RWPE2 (cell line): ENCODE results near the gene ARID4B.

Experiments used
- ATAC-seq: fragments of 200-7000 bp; cut with Tn5 transposase; 3 replicates; pipeline ENCODE4 v1.9.1; 2021; ENCODE audit warnings: low read depth
- DNase-seq: peaks from one replicate; pipeline ENCODE4 v3.0.0-alpha.2; 2020; ENCODE audit warnings: low spot score
- H3K27ac ChIP-seq: fragments of 450-650 bp; 2 replicates; pipeline ENCODE4 v1.5.1; 2017; ENCODE audit warnings: mild to moderate bottlenecking; ENCODE audit not compliant: poor library complexity, severe bottlenecking
- H3K27me3 ChIP-seq: fragments of 250-450 bp; sonication (Bioruptor Pico); 2 replicates; pipeline ENCODE4 v1.5.1; 2021; ENCODE audit warnings: mild to moderate bottlenecking, moderate library complexity; ENCODE audit not compliant: insufficient read depth, poor library complexity, severe bottlenecking
- H3K36me3 ChIP-seq: fragments of 250-450 bp; sonication (Bioruptor Pico); 2 replicates; pipeline ENCODE4 v1.5.1; 2020; ENCODE audit warnings: low read depth, mild to moderate bottlenecking, moderate library complexity
- H3K4me1 ChIP-seq: fragments of 250-450 bp; sonication (Bioruptor Pico); 2 replicates; pipeline ENCODE4 v1.5.1; 2021; ENCODE audit warnings: mild to moderate bottlenecking, moderate library complexity; ENCODE audit not compliant: insufficient read depth, poor library complexity, severe bottlenecking
- H3K4me3 ChIP-seq: fragments of 250-450 bp; sonication (Bioruptor Pico); 2 replicates; pipeline ENCODE4 v1.5.1; 2021; ENCODE audit warnings: mild to moderate bottlenecking, moderate library complexity; ENCODE audit not compliant: severe bottlenecking
- H3K9me3 ChIP-seq: fragments of 250-450 bp; sonication (Bioruptor Pico); 2 replicates; pipeline ENCODE4 v1.5.1; 2021; ENCODE audit warnings: mild to moderate bottlenecking, moderate library complexity; ENCODE audit not compliant: severe bottlenecking
- CTCF ChIP-seq: fragments of 450-650 bp; IDR thresholded peaks from one replicate; pipeline ENCODE4 v1.5.1; 2017; ENCODE audit warnings: mild to moderate bottlenecking, moderate library complexity; ENCODE audit not compliant: poor library complexity, severe bottlenecking

ARID4B gene

GRCh38 chr1:235341334-235341733, 13.4 kb upstream of the ARID4B start:
- ATAC-seq: no peak
- Histone ChIP-seq H3K27me3 (no peaks in the 10 kb centered on the region), H3K9me3 (no peaks in the 10 kb centered on the region), H3K4me1 (no peaks in the 10 kb centered on the region), H3K27ac (no peak overlapping the region), H3K36me3 (peaks cover 14% of the 10 kb centered on the region), H3K4me3 (no peak overlapping the region)
- no peak for DNase-seq
- no peak for TF ChIP-seq CTCF

- no peak for ATAC-seq
- Histone ChIP-seq H3K27ac (no peak overlapping the region), H3K27me3 (no peaks in the 10 kb centered on the region), H3K4me3 (no peak overlapping the region), H3K4me1 (no peaks in the 10 kb centered on the region), H3K9me3 (no peaks in the 10 kb centered on the region), H3K36me3 (peaks cover 14% of the 10 kb centered on the region)
- TF ChIP-seq CTCF: no peak
- DNase-seq: no peak
Observed at GRCh38 chr1:235339746-235340145, 11.8 kb upstream of the ARID4B start.

GRCh38 chr1:235336903-235337302, 8.9 kb upstream of the ARID4B start:
- no peaks in the 10 kb centered on the region for H3K27me3 ChIP-seq
- H3K9me3 ChIP-seq: no peaks in the 10 kb centered on the region
- no peak overlapping the region for H3K4me3 ChIP-seq
- no peak for TF ChIP-seq CTCF
- ATAC-seq (no peak), DNase-seq (no peak)
- H3K36me3 ChIP-seq: peaks cover 9% of the 10 kb centered on the region
- H3K4me1 ChIP-seq: peaks cover 3% of the 10 kb centered on the region
- no peak overlapping the region for H3K27ac ChIP-seq

- no peak for ATAC-seq
- Histone ChIP-seq H3K27me3 (no peaks in the 10 kb centered on the region), H3K9me3 (no peaks in the 10 kb centered on the region), H3K4me3 (no peak overlapping the region), H3K27ac (no peak overlapping the region), H3K36me3 (peaks cover 6% of the 10 kb centered on the region; the same call in 1 of the 2 replicates), H3K4me1 (peaks cover 20% of the 10 kb centered on the region)
- TF ChIP-seq CTCF: no peak
- DNase-seq: no peak
Observed at GRCh38 chr1:235331401-235331800, 3.4 kb upstream of the ARID4B start.

GRCh38 chr1:235330918-235331285, 2.9 kb upstream of the ARID4B start:
- Histone ChIP-seq H3K27ac (no peak overlapping the region), H3K9me3 (no peaks in the 10 kb centered on the region), H3K27me3 (no peaks in the 10 kb centered on the region), H3K36me3 (peaks cover 9% of the 10 kb centered on the region), H3K4me3 (no peak overlapping the region), H3K4me1 (peaks cover 24% of the 10 kb centered on the region)
- DNase-seq (no peak), ATAC-seq (no peak)
- TF ChIP-seq CTCF: no peak
